ENCODE data around the gene SDR39U1.
A peak's percentile ranks its signal among the peaks of the same experiment; 100 is the strongest.

Gene SDR39U1

GRCh38 chr14:24442240-24443052 lies at the start of gene SDR39U1 (continued):
- TF ChIP-seq ZBTB11 (tag by site-specific recombination; conservative IDR thresholded peaks at IDR 0.05; ENCODE audit: low read depth) (peak; percentile 98), ZBTB44 (tag by site-specific recombination; IDR thresholded peaks at IDR 0.05) (no peak), ELK4 (IDR thresholded peaks at IDR 0.05; ENCODE audit: borderline replicate concordance, low read depth, low read length) (no peak), ZBTB10 (tag by site-specific recombination; IDR thresholded peaks at IDR 0.05) (peak; percentile 52; the same call in 1 of the 2 replicates), ZNF513 (tag by site-specific recombination; IDR thresholded peaks at IDR 0.05) (no peak), ZNF530 (tag by site-specific recombination; IDR thresholded peaks at IDR 0.05; ENCODE audit: low read depth) (no peak), ZNF239 (tag by site-specific recombination; IDR thresholded peaks at IDR 0.05) (no peak), ZNF629 (tag by site-specific recombination; IDR thresholded peaks at IDR 0.05) (peak; percentile 91), EGR2 (tag by site-specific recombination; IDR thresholded peaks at IDR 0.05; ENCODE audit: low read depth) (peak; percentile 44), YY2 (tag by site-specific recombination; IDR thresholded peaks at IDR 0.05) (no peak), ATF2 (tag by site-specific recombination; IDR thresholded peaks at IDR 0.05; ENCODE audit: low read depth) (0 out of 2 replicates have a peak, but pooled peaks have one; percentile 41), ZNF501 (tag by site-specific recombination; IDR thresholded peaks at IDR 0.05) (peak; percentile 58; the same call in 1 of the 2 replicates), GLI2 (tag by site-specific recombination; IDR thresholded peaks at IDR 0.05; ENCODE audit: borderline replicate concordance, low read depth) (no peak), ZNF175 (tag by site-specific recombination; IDR thresholded peaks at IDR 0.05) (no peak), ZNF518A (tag by site-specific recombination; conservative IDR thresholded peaks at IDR 0.05; ENCODE audit: low read depth) (peak; percentile 99), ZNF660 (tag by site-specific recombination; IDR thresholded peaks at IDR 0.05) (peak; percentile 33), ZNF580 (tag by site-specific recombination; IDR thresholded peaks at IDR 0.05) (no peak), ZNF426 (tag by site-specific recombination; IDR thresholded peaks at IDR 0.05) (no peak), ZBTB8A (tag by site-specific recombination; IDR thresholded peaks at IDR 0.05) (peak; percentile 88)
